Large intestine (tissue), 3 donors: ENCODE data around the gene FADS1. TPM values are rescaled to one million over a fixed set of nuclear protein-coding genes. Genes with fewer than 3 reads are reported as not detected.

Experiments used
- DNase-seq, 2 donors: peaks; one replicate each; pipeline versions ENCODE4 v3.0.0 to v3.0.0-alpha.2; 2013
- H3K27ac ChIP-seq: one replicate; pipeline ENCODE4 v1.5.1; 2013; ENCODE audit warnings: low read length
- H3K27me3 ChIP-seq: 2 replicates; pipeline ENCODE4 v1.6.1; 2013; ENCODE audit warnings: low read length; ENCODE audit not compliant: control insufficient read depth, insufficient read depth
- H3K36me3 ChIP-seq: 2 replicates; pipeline ENCODE4 v1.6.1; 2013; ENCODE audit warnings: low read length; ENCODE audit not compliant: control insufficient read depth, insufficient read depth
- H3K4me1 ChIP-seq: one replicate; pipeline ENCODE4 v1.6.1; 2013; ENCODE audit warnings: low read length; ENCODE audit not compliant: control insufficient read depth, insufficient read depth
- H3K4me3 ChIP-seq: one replicate; pipeline ENCODE4 v1.5.1; 2013; ENCODE audit warnings: low read length
- H3K9me3 ChIP-seq: one replicate; pipeline ENCODE4 v1.6.1; 2013; ENCODE audit warnings: mild to moderate bottlenecking, low read depth, low read length, moderate library complexity; ENCODE audit not compliant: control insufficient read depth
- WGBS: methylation state at CpG from one replicate; pipeline ENCODE4 v1.1.5; 2013; ENCODE audit warnings: low lambda C conversion rate; ENCODE audit not compliant: insufficient coverage; 5-methylcytosine and 5-hydroxymethylcytosine counted together
- polyA plus RNA-seq: library from polyadenylated mRNA; unstranded; fragments of 120-200 nt; gene quantifications from one replicate; pipeline ENCODE4 v1.2.1, GENCODE V29; 2013

Gene FADS1
- polyA plus RNA-seq, 1 donor = 9.0 TPM

DNA sequence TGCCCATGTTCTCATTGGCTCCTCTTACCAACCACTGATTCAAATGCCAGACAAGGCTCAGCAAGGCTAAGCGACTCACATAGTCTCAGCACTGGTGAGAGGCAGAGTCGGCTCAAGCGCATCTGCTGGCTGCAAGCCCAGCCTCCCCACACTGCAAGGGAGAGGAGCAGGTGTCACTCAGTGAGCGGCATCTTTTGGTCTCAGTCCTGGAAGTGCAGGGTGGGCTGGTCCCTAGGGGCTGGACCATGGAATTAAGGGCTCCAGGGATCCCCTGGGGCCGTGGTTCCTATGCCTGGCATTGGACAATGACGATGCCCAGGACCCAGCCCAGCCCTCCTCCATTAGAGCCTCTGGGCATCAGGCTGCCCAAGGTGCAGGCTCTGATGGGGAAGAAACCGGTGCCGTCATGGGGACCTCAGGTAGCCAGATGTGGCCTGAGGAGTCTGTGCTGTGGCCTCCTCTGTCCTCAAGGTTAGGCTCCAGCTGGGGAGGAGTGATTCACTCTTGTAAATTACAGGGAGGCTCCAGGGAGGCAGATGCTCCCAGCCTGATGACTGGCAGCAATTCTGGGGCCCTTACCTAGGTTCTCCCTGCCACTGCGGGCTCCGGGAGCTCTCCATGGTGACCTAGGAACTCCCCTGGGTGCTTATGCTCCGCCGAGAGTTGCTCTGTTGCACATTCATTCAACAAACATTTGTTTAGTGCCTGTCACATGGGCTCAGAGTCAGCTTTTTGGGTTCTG lies 39.3 kb upstream of the FADS1 start:
- no peaks in the 10 kb centered on the region for H3K27me3 ChIP-seq
- no peak overlapping the region for H3K27ac ChIP-seq
- no peaks in the 10 kb centered on the region for H3K9me3 ChIP-seq
- no CpG with 5 or more reads among the region's 12 CpGs for WGBS
- H3K4me3 ChIP-seq = no peak overlapping the region
- H3K4me1 ChIP-seq = no peaks in the 10 kb centered on the region
- H3K36me3 ChIP-seq = peaks cover 8% of the 10 kb centered on the region
- no peak for DNase-seq

GRCh38 chr11:61854966-61855714 lies 38.3 kb upstream of the FADS1 start:
- no CpG with 5 or more reads among the region's 14 CpGs for WGBS
- no peaks in the 10 kb centered on the region for H3K27me3 ChIP-seq
- H3K36me3 ChIP-seq = peaks cover 10% of the 10 kb centered on the region
- H3K27ac ChIP-seq = no peak overlapping the region
- DNase-seq = no peak
- no peak overlapping the region for H3K4me3 ChIP-seq
- no peaks in the 10 kb centered on the region for H3K4me1 ChIP-seq
- H3K9me3 ChIP-seq = no peaks in the 10 kb centered on the region

DNA sequence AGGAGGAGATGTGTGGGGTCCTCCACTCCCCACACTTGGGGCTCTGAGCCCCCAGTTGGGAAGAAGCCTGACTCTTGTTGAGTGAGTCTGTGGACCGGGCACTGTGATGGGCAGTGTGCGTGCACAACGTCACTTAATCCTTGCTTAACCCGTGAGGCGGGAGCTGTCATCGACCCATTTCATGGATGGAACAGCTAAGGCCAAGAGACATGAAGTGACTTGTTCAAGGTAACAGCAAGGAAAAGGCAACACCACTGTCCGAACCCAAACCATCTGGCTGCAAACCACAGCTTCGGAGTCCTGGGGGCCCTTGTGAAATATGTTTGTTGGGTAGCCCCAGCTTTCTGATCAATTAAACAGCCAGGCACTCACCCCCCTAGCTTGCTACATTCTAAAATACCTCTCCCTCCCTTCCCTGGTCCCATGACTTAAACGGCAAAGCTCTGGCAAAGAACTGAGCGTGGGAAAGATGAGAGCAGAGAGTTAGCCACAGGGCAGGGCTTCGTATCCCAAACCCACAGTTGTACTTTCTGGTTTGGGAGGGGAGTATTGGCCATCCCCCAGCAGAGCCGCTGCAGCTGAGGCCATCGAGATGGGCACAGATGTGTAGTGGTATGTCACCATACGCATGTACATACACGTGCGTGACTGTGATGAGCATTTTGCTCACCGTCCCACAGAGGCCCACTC lies 37.5 kb upstream of the FADS1 start:
- Histone ChIP-seq H3K9me3 (no peaks in the 10 kb centered on the region), H3K36me3 (peaks cover 10% of the 10 kb centered on the region), H3K27ac (no peak overlapping the region), H3K4me1 (no peaks in the 10 kb centered on the region), H3K27me3 (no peaks in the 10 kb centered on the region), H3K4me3 (no peak overlapping the region)
- DNase-seq = no peak
- no CpG with 5 or more reads among the region's 17 CpGs for WGBS

- WGBS = no CpG with 5 or more reads among the region's 13 CpGs
- no peaks in the 10 kb centered on the region for H3K9me3 ChIP-seq
- H3K4me3 ChIP-seq = no peak overlapping the region
- H3K27me3 ChIP-seq = no peaks in the 10 kb centered on the region
- DNase-seq = peak in 1 of 2 donors; percentile 14
- no peak overlapping the region for H3K27ac ChIP-seq
- no peaks in the 10 kb centered on the region for H3K4me1 ChIP-seq
- H3K36me3 ChIP-seq = peaks cover 10% of the 10 kb centered on the region
Measured at GRCh38 chr11:61853698-61854169, 36.9 kb upstream of the FADS1 start.

DNA sequence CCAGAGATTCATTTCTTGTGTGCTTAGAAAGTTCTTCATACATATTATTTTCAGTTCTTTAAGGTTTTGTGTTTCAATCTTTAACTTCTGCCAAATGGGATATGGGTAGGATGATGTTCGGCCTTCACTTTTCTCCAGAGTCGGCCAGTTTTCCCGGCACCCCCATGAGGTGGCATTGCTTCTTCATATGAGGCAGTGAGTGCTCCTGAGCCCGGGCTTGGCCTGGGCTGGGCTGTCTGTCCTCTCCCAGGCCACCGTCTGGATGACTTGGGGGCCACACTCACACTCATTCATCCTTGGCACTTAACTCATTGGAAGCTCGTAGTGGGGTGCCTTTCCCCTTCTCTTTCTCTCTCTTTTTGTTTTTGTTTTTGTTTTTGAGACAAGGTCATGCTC lies 35.1 kb upstream of the FADS1 start:
- H3K36me3 ChIP-seq = peaks cover 13% of the 10 kb centered on the region
- no peak for DNase-seq

GRCh38 chr11:61851113-61851899 lies 34.5 kb upstream of the FADS1 start:
- no peak for DNase-seq
- H3K4me3 ChIP-seq = no peak overlapping the region
- WGBS = no CpG with 5 or more reads among the region's 24 CpGs
- no peaks in the 10 kb centered on the region for H3K9me3 ChIP-seq
- H3K4me1 ChIP-seq = no peaks in the 10 kb centered on the region
- H3K27me3 ChIP-seq = no peaks in the 10 kb centered on the region
- H3K36me3 ChIP-seq = peaks cover 13% of the 10 kb centered on the region
- no peak overlapping the region for H3K27ac ChIP-seq

More for the DNA sequence above, 35.1 kb upstream of the FADS1 start:
- no CpG with 5 or more reads among the region's 6 CpGs for WGBS
- H3K27ac ChIP-seq = no peak overlapping the region
- no peaks in the 10 kb centered on the region for H3K27me3 ChIP-seq
- H3K4me3 ChIP-seq = no peak overlapping the region
- H3K4me1 ChIP-seq = no peaks in the 10 kb centered on the region
- H3K9me3 ChIP-seq = no peaks in the 10 kb centered on the region

DNA sequence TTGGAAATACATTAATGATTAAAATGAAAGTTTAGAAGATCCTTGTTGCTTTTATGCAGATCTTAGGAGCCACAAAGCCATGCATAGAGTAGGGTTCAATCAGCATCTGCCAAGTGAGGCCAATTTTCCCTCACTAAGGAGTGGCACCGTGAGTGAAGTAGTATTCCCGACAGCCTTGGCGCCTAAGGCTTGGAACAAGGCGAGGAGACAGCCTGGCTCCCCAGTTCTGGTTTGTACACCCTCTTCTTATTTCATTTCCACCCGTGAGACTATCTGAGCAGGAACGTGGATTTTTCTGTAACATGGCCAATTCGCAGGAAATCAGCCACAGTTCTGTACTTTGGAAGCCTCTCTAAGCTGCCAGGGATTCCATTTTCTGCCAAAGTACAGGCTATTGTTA lies 33.9 kb upstream of the FADS1 start:
- H3K9me3 ChIP-seq = no peaks in the 10 kb centered on the region
- peaks cover 13% of the 10 kb centered on the region for H3K36me3 ChIP-seq
- H3K27me3 ChIP-seq = no peaks in the 10 kb centered on the region
- no CpG with 5 or more reads among the region's 7 CpGs for WGBS
- H3K27ac ChIP-seq = no peak overlapping the region
- no peaks in the 10 kb centered on the region for H3K4me1 ChIP-seq
- H3K4me3 ChIP-seq = no peak overlapping the region
- DNase-seq = peak in 1 of 2 donors; percentile 44

DNA sequence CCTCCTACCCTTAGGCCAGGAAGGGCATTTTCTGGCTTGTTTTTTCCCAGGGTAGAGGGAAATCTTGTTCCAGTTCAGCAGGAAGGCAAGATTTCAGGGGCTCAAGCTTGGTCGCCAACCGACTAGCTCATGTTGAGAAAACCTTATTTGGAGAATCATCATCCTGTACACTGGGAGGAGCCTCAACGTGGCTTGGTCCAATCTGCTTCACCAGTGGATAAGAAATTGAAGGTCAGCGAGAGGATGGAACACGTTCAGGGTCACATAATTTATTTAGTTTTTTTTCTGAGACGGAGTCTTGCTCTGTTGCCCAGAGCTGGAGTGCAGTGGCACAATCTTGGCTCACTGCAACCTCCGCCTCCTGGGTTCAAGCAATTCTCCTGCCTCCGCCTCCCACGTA lies 31.8 kb upstream of the FADS1 start:
- Histone ChIP-seq H3K27me3 (no peaks in the 10 kb centered on the region), H3K9me3 (no peaks in the 10 kb centered on the region), H3K4me3 (no peak overlapping the region), H3K36me3 (peaks cover 11% of the 10 kb centered on the region), H3K4me1 (no peaks in the 10 kb centered on the region), H3K27ac (no peak overlapping the region)
- no CpG with 5 or more reads among the region's 9 CpGs for WGBS
- DNase-seq = no peak

DNA sequence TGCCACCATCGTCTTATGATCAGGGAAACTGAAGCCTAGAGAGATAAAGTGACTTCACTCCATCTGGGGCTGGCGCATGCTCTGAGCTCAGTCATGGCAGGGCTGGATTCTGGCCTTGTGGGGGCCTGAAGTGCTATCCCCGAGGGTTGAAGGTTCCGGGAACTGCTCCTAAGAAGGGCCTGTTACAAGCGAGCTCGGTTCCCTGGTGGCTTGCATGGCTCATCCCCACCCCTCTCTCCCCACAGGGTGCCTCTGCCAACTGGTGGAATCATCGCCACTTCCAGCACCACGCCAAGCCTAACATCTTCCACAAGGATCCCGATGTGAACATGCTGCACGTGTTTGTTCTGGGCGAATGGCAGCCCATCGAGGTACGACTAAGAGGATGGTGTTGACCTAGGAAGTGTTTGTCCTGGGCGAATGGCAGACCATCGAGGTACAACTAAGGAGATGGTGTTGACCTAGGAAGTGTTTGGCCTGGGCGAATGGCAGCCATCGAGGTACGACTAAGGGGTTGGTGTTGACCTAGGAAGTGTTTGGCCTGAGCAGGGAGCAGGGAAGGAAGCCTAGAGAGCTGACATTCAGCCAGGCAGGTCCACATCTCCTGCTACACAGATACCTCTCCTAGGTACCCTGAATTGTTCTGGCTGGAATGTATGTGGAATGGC lies 31.2 kb upstream of the FADS1 start:
- Histone ChIP-seq H3K4me1 (no peaks in the 10 kb centered on the region), H3K4me3 (no peak overlapping the region), H3K27ac (no peak overlapping the region), H3K36me3 (peaks cover 11% of the 10 kb centered on the region), H3K27me3 (no peaks in the 10 kb centered on the region), H3K9me3 (no peaks in the 10 kb centered on the region)
- no CpG with 5 or more reads among the region's 18 CpGs for WGBS
- no peak for DNase-seq
